Activated T-helper 1 cell treated with Interleukin-2 at 50 U/mL for 16 hours (primary cell): ENCODE data around the gene SLC22A23.

Experiments
- DNase-seq: peaks from one replicate; pipeline ENCODE4 v3.0.0-alpha.2; 2020; ENCODE audit warnings: low read depth

SLC22A23 gene

DNA sequence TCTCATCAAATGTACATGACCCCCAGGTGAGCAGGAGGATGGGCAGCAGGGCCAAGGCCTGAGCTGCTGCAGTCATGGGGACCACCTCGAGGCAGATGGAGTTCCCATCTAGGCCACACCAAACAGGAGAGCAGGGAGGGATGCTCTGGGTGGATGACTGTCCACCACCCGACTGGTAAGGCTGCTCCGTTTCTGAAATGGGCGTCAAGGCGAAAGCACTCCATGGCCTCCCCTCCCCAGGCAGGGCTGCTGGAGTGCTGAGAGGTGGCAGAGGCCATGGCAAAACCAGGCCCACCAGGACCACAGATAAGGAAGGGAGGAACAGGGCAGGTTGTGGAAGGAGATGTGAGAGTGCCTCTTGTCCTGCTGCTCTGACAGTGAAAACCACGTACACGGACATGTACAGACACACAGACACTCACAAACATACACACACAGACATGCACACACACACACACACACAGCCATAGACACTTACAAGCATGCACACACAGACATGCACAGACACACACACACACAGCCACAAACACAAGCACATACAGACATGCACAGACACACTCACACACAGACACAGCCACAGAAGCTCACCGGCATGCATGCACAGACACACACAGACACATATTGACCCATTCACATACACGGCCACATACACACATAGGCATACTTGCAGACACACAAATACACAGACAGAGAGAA is 104.9 kb downstream of the SLC22A23 start:
- no peak for DNase-seq

DNA sequence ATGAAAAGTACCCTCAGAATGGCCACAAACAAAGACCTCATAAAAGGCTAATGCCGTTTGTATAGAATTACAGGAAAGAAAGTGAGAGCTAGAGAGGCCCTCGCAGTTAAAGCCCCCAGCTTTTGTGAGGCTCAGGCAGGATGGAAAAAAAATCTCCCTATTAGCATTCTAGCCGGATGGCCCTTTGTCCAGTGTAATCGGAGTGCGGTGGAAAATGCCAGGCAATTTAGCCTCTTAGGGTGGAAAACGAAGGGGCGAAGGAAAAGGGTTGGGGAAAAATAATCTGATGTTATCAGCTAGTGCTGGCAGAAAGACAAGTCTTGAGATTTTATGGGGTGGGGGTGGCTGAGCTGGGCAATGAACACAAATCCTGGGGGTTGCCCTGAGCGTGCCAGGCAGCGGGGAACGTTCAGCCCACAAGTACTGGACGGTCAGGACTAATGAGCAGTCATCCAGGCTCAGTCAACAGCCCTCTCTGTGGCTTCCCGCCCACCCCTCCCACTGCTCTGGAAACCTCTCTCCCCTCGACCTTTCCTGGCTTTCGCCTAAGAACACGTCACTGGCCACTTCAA is 105.7 kb downstream of the SLC22A23 start:
- no peak for DNase-seq

DNA sequence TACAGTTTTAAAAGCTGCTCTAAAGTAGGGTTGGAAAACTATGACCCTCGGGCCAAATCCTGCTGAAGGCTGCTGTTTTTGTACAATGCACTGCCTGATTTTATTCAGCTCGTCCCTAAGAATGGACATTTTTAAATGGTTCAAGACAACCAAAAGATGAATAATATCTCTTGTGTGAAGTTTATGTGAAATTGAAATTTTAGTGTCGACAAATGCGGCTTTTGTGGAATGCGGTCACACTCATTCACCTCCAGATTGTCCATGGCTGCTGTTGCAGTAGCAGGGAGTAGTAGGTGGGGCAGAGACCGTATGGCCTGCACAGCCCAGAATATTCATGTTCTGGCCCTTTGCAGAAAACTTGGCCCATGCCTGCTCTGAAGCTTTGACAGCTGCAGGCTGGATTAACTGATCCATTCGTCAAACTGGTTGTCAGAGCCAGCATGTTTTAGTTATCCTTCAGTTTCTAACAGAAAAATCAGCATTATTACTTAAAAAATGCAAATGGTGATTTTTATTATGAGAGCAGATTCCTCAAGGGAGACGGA is 106.5 kb downstream of the SLC22A23 start:
- no peak for DNase-seq

DNA sequence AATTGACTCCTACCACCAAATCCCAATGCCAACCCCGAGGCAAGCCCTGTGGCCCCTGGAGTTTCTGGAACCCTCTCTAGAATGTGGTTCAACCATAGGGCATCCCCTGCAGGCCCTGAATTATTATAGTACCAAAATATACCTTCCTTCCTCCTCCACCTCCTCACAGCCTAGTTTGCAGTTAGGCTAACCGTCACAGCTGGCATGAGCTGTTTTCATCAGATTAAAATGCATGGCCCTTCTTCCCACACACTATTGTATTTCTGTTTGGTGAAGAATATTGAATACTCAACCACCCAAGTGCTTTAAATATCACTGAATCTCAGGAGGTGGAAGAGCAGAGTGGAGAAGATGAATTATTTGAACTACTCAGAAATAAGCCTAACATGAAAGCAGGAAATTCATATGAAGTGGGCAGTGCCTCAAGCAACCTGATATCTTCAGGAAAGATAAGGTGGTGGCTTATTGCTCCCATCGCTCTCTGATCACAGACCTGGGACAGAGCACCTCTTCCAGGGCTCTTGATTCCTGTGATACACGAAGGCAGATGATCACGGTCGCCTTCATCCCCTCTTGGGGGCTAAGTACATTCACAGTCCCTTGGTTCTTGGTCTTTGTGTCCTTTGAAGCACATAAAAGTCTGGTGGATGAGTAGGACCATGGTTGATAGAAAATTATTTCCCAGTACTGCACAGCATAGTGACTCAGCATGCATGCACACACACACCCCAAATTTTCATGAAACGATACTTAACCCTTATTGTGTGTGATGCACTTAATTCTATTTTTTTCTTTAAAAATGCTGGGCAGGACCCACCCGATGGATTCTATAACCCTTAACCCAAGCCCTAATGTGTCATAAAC is 107.2 kb downstream of the SLC22A23 start:
- DNase-seq: no peak

DNA sequence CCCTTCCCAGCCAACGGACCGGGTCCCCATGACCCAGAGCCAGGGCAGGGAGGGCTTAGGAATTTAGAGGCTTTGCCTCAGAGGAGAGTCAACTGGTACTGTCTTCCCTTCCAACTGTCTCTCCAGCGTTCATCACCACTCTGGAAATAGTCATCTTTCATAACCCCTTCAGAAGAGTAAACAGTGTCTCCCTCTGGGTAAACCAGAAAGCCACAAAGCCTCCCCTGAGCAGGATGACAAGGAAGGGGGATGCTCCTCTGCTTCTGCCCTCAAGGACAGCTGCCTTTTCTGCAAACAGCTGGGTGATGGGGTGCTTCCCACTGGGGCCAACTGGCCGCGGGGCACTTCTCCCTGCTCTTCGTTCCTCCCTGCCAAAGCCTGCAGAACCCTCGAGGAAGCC is 108.0 kb downstream of the SLC22A23 start:
- DNase-seq: no peak

DNA sequence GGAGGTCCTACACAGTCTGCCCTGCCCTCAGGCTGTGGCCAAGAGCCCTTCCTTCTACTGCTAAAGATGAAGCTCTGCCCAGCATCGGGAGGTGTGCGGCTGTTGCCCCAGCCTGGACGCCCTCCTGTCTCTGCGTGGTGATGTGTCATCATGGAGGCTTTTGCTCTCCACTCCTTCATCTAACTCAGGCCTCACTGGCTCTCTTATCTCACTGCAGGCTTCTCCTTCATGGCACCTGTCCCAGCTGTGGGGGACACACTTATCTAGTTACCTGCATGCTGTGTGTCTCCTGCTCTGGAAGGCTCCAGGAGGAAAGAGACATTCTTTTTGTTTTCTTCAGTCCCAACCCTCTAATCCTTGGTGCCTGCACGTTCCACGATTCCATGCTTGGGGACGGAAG is 109.0 kb downstream of the SLC22A23 start:
- no peak for DNase-seq

DNA sequence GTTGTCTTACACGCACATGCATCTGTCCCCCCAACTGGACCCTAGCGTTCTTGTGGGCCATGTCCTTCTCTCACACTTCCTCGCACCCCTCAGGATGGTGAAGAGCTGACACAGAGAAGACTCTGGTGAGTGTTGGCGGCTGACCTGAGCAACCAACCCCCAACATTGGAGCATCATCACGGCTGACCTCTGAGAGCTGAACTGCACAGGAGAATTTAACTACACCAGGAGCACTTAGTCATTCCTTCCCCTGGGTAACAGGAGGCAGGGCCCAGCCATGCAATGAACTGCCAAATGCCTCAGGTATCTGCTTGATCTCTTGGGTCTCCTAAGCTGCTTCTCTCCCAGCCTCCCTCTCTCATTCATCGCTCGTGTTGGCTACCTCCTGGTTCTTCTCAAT is 109.6 kb downstream of the SLC22A23 start:
- DNase-seq: no peak

DNA sequence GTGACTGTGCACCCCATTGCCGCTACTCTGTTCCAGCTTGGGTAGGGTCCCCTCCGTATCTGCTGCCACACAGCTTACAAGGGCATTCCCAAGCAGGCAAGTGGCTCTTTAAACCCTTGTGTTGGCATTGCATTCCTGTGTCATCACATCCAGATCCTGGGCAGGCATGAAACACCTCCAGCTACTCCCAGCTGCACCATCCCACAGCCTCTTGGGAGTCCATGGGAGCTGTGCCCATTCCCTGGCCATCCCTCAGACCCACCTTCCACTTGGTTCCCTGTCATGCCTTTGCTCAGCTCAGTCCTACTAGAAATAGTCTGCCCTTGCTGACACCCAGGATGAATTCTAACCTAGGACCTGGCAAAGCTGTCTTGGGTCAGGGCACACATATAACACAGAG is 110.4 kb downstream of the SLC22A23 start:
- no peak for DNase-seq

DNA sequence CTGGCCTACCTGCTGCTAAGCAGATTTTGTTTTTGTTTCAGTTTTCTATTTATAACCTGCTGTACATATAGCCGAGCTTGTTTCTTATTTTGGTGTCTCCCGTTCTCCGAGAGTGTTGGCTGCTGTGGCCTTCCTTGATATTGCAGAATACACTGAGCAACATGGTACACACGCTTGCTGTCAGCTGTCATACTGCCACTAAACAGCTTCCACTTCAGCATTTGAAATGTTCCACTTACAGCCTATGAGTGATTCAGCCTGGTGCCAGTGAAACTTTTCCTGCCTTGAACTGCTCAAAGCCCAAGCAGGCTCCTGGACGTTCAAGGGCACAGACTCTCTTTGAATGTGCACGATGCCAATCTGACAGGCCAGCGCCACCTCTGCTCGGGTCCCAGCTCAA is 111.0 kb downstream of the SLC22A23 start:
- DNase-seq: no peak

DNA sequence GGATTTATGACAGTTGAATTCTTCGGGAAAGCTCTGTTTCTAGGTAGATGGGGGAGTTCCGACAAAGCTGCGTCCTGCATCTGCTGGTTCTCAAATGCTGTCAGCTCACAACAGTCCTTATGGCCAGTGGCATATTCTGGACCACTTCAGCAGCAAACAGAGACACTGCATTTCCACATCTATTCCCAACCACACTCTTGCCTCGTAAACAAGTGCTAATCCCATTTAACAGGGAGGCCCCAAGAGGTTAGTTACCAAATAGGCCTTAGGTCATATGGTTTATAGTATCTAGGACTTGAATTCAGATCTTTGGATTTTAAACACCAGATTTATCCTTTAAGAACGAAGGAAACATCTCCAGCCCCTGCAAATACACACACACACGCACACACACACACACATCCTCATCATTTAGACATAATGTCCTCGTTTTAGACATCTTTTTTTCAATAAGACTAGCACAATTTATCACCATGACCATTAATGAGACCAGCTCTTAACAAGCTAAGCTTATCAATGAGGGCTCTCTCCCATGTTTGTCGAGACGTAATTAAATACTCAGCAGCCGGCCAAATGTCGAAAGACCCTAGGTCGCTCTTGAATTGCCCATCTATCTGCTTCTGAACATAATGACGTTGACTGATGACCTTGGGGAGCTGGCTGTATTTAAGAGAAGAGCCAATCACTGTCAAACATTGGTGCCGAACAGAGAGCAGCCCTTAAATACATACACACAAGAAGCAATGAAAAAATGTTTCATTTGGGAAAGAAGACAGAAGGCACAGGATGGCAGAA is 113.6 kb downstream of the SLC22A23 start:
- no peak for DNase-seq

DNA sequence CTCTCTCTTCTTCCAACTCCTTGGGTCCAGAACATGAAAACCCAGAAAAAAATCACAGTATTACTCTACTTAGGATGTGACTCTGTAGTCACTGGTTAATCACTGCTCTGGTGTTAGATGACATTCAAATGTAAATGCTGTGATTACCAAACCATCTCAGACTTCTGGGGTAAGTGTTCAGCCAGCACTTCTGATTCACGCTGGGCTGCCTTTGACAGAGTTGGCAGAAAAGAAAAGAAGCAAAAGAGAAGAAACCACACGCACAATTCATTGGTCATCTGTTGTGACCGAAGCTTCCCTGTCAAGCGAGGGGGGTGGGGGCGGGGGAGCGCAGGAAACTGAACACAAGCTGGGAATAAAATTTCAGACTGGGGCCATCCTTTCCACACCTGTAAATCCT is 115.4 kb downstream of the SLC22A23 start:
- DNase-seq: no peak

DNA sequence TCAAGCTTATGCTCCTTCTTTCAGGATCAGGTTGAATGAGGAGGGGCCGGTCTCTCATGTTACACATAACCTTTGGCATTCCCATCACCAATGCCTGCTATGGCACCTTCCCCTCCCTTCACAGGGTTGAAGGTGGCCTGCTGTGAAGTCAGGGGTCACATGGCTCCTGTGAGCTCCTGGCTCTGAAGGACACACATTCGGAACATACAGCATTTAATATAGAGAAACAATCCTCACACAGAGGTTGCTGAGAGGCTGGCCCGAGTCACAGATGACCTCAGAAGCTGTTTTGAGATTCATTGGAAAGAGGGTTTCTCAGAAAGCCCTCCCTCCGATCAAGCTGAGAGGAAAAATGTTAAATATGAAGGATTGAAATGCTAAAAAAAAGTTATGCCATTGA is 116.0 kb downstream of the SLC22A23 start:
- DNase-seq: no peak

DNA sequence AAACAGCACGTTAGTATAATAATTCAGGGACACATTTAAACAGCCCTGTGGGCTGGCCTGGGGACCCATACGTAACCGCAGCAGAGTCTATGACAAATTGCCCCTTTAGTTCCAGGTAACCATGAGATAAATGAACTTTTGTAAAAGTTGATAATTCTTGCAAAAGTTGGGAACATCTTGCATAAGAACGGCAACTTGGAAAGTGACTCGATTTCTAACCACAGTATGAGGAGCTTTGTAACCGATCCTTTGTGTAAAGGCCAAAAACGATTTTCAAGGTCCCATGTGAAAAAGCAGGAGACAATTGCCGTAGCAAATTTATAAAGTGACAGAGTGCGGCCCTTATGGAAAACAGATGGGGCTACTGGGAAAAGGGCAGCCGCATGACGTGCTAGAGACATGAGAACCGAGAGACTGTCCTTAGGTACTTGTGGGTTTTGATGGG is 116.5 kb downstream of the SLC22A23 start:
- no peak for DNase-seq

DNA sequence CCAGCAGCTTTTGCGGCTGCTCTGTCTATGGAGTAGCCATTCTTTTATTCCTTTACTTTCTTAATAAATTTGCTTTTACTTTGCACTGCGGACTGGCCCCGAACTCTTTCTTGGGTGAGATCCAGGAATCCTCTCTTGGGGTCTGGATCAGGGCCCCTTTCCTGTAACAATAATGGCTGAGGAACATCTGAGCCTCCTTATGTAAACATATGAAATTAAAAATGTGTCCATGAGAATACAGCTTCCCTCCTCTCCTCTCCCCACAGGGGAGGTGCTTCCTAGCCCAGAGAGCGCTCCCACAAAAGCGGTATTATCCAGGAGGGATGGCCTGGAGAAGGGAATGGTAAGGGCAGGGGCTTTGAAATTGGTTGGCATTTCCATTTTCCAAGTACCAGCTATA is 117.0 kb downstream of the SLC22A23 start:
- DNase-seq: no peak

DNA sequence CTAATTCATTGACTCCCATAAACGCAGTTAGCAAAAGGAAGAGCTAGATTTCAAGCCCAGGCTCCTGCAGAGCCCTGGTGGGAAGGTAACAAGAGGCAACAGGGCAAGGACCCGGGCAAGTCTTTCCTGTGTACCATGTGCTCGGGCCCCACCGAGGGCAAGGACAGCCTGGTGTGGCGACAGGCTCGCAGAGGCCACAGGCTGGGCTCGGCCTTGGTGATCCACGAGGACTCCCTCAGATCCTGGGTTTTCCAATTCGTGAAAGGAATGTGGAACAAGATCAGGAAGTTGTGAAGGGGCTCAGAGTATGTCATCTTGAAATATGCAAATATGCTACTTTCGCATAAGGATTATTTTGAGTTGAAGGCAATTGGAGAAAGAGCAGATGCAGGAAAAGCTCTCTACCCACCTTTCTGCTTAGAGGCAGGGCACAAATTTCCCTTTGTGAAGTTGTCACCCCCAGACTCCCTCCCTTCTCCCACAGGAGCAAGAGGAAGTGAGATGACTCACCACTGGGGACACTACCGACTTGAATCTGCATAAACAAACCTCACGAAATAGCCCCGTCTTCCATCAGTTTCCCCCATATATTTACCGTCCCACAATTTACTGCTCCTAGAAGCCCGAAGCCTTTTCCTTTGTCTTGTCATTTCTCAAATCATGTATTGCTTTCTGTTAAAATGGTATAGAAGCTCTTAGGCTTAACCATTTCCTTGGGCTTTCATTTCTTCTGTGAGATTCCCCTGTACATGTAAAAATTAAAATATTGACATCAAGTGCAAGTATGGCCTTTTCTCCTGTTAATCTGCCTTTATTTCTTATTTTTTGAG is 119.1 kb downstream of the SLC22A23 start:
- DNase-seq: no peak

DNA sequence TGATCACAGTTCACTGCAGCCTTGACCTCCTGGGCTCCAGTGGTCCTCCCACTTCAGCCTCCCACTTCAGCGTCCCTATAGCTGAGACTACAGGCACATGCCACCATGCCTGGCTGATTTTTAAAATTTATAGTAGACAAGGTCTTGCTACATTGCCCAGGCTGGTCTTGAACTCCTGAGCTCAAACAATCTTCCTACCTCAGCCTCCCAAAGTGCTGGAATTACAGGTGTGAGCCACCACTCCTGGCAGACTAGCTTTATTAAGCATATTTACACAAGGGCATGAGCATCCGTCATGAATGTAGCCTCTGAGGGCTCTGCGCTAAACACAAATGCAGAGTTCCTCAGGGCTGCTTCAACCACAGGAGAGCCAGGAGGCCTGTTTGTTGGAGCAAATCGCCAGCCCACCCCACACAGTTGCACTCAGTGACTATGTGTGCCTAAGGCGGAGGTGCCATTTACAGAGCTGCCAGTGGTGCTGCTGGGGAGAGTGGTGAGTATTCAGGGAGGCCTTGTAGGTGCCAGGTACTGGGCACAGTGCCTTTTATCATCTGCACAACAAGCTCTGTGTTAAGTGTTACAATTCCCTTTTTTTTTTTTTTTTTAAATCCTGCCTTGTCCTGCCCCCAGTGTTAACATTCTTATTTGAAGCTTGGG is 119.9 kb downstream of the SLC22A23 start:
- DNase-seq: no peak

DNA sequence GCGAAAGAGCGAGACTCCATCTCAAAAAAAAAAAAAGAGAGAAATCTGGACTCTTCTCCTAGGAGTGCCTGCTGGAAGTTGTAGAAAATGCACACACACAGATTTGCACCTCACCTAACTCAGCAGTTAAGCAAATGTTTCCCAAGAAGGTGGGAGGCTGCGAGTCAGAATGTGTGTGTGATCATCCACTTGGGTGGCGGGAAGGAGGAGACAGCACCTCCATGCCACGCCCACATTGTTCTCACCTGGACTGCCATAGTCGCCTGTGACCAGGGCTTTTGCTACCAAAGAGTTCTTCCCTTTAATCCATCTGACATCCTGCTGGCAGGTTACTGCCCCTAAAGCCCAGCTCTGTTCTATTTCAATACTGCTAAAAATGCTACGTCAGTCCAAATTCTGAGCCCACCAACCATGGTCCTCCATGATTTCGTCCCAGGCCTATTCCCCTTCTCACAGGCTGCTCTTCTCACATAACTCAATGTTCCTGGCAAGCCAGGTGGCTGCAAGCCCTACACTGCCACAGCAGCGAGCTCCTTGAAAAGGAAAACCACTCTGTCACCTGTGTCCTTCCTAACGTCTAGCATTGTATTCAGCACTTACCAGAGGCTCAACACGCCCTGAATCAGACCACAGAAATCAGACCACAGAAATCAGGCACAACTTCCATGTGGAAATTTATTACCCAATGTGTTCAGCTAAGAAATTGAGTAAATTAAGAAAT is 120.6 kb downstream of the SLC22A23 start:
- DNase-seq: no peak

DNA sequence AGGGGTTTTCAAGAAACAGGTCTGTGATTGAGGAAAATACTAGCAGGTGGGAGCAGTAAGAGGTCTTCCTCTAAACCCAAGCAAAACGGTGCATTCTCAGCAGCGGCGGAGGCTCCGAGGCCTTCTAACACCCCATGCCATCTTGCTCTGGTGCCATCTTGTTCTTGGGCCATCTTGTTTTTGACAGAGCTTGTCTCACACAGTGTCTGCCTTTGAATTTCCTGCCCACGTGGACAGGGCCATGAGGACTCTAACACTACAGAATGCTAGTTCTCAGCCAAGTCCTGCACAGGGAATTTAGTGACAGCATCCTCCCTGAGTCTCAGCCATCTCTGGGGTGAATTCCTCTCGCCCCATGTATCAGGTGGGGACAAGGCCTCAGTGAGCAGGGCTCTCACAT is 121.7 kb downstream of the SLC22A23 start:
- DNase-seq: no peak

DNA sequence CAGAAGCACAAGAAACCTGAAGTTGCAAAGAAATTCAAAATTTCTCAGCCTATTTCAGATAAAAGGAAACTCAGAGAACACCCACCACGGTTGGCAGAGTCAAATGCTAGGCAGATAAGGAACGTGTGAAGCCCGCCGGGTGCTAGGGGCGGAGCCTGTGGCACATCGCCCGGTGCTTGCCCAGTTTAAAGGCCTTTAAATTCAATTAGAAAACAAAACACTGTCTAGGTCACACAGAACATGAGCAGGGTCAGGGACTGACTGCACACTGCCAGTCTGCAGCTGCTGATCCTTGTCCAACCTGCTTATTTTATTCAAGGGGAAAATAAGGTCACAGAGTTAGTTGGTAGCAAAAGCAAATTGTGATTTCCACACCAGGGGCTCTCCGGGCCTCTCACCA is 122.3 kb downstream of the SLC22A23 start:
- no peak for DNase-seq

DNA sequence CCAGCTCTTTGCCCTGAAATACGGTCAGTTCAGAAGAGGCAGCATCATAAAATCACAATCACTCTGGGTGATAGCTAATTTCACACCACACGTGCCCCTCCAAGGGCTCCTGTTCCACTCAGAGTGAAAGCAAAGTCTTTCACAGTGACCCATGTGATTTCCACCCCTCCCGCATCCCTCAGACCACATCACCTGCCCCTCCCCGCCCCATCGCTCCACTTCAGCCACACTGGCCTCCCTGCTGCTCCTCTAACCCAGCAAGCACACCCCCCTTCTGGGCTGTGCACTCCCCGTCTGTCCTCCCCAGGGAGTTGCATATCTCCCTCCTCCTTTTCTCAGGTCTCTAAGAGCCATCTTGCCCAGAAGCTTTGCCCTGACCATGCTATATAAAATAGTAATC is 123.6 kb downstream of the SLC22A23 start:
- DNase-seq: no peak
